PC-3 (cell line): Measurements from ENCODE around the gene THAP4. TPM values are rescaled to one million over a fixed set of nuclear protein-coding genes. Genes with fewer than 3 reads are reported as not detected.

Source experiments
- ATAC-seq: fragments of 200-7000 bp; cut with Tn5 transposase; 2 replicates; pipeline ENCODE4 v1.9.1; 2020; ENCODE audit warnings: mild to moderate bottlenecking, moderate library complexity
- BruUV-seq: library from RNA; stranded (reverse); fragments of 400-500 nt; replicated peaks from 2 replicates; lab custom pipeline; 2021; lab: Mats Ljungman, UMichigan
- CTCF ChIA-PET: fragments of 300-600 bp; sonication (Branson Sonifier 250); formaldehyde crosslinking; loops from one replicate; lab custom pipeline; 2022; ENCODE audit warnings: antibody characterized with exemption; lab: Charles Lee
- POLR2A ChIA-PET: fragments of 300-600 bp; sonication (Branson Sonifier 250); formaldehyde crosslinking; loops from one replicate; lab custom pipeline; 2022; ENCODE audit warnings: antibody characterized with exemption; ENCODE audit not compliant: unreplicated experiment; lab: Charles Lee
- DNase-seq: peaks from one replicate; pipeline ENCODE4 v3.0.0-alpha.2; 2015
- H2AFZ ChIP-seq: fragments of 300-600 bp; sonication (generic); 2 replicates; pipeline ENCODE4 v1.6.0; 2016; ENCODE audit warnings: antibody characterized with exemption, low read length
- H3F3A ChIP-seq: fragments of 300-600 bp; sonication (generic); one replicate; pipeline ENCODE4 v1.6.0; 2017; ENCODE audit warnings: antibody characterized with exemption, low read length, control low read depth, mild to moderate bottlenecking; ENCODE audit not compliant: unreplicated experiment
- H3K27ac ChIP-seq: fragments of 300-600 bp; sonication (generic); 2 replicates; pipeline ENCODE4 v1.5.1; 2016; ENCODE audit warnings: mild to moderate bottlenecking, low read length
- H3K27me3 ChIP-seq: fragments of 300-600 bp; sonication (generic); 2 replicates; pipeline ENCODE4 v1.6.1; 2016; ENCODE audit warnings: low read length, mixed read lengths
- H3K36me3 ChIP-seq: fragments of 300-600 bp; sonication (generic); 2 replicates; pipeline ENCODE4 v1.6.1; 2016; ENCODE audit warnings: low read depth, mixed run types, low read length, mixed read lengths
- H3K4me1 ChIP-seq: fragments of 300-600 bp; sonication (generic); 2 replicates; pipeline ENCODE4 v1.5.1; 2016; ENCODE audit warnings: low read length; ENCODE audit not compliant: insufficient read depth
- H3K4me2 ChIP-seq: fragments of 300-600 bp; sonication (generic); 2 replicates; pipeline ENCODE4 v1.6.0; 2016; ENCODE audit warnings: low read length
- H3K4me3 ChIP-seq: fragments of 300-600 bp; sonication (generic); 2 replicates; pipeline ENCODE4 v1.5.1; 2016; ENCODE audit warnings: mild to moderate bottlenecking, low read length, mixed read lengths
- H3K79me2 ChIP-seq: fragments of 300-600 bp; sonication (generic); 2 replicates; pipeline ENCODE4 v1.6.1; 2017; ENCODE audit warnings: low read length, mixed read lengths
- H3K9ac ChIP-seq: fragments of 300-600 bp; sonication (generic); 2 replicates; pipeline ENCODE4 v1.6.0; 2016; ENCODE audit warnings: mild to moderate bottlenecking, low read length
- H3K9me2 ChIP-seq: fragments of 300-600 bp; sonication (generic); replicated peaks from 2 replicates; pipeline ENCODE4 v1.6.1; 2016; ENCODE audit warnings: mixed run types, low read length, mixed read lengths
- H3K9me3 ChIP-seq: fragments of 300-600 bp; sonication (generic); 2 replicates; pipeline ENCODE4 v1.6.1; 2016; ENCODE audit warnings: low read length, mixed read lengths
- H4K20me1 ChIP-seq: fragments of 300-600 bp; sonication (generic); 2 replicates; pipeline ENCODE4 v1.6.1; 2016; ENCODE audit warnings: low read length, mixed read lengths
- EZH2 ChIP-seq: fragments of 300-600 bp; sonication (generic); IDR thresholded peaks from one replicate; pipeline ENCODE4 v1.6.1; 2017; ENCODE audit warnings: antibody characterized with exemption, mild to moderate bottlenecking, low read length; ENCODE audit not compliant: unreplicated experiment
- EZH2phosphoT487 ChIP-seq: fragments of 300-600 bp; sonication (generic); IDR thresholded peaks from 2 replicates; pipeline ENCODE4 v1.6.1; 2018; ENCODE audit warnings: mild to moderate bottlenecking, antibody characterized with exemption, low read length, borderline replicate concordance
- intact Hi-C: fragments of 100-400 bp; cut with micrococcal nuclease; formaldehyde crosslinking; loops from 2 replicates; pipeline ENCODE4 v1.9.0; 2023
- total RNA-seq: library from RNA; depleted of rRNA; stranded (reverse); fragments of >200 nt; gene quantifications from 2 replicates; pipeline ENCODE4 v1.2.3, GENCODE V29; 2014
- TF ChIP-seq, protein P1 (sequence below): fragments of 300-600 bp; sonication (generic); conservative IDR thresholded peaks from 2 replicates; pipeline ENCODE4 v1.5.1; 2017; ENCODE audit warnings: antibody characterized with exemption, low read depth, mild to moderate bottlenecking, low read length

Gene THAP4
- total RNA-seq, 1 experiment from 2014 or later = 75.1 TPM

DNA sequence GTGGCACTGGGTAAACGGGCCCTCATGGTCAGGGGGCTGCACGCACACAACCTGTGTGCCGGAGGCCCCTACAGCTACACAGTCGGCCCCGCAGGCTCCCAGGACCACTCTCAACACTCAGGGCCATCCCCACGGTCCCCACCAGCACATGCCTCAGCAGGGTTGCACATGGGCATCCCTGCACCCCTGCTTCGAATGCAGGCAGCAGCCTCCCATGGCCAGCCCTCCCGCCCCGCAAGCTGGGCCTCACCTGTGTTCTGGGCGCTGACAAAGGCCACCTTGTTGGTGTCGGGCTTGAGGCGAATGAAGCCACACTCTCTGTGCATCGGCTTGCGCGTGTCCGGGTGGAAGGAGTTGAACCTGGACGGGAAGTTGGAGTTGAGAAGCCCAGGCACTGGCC, 34.2 kb downstream of the THAP4 start:
- no peak overlapping the region for H2AFZ ChIP-seq
- DNase-seq = no peak
- BruUV-seq = no TSS peak
- no peaks in the 10 kb centered on the region for H4K20me1 ChIP-seq
- intact Hi-C loops = no loop called here
- ChIA-PET POLR2A (no interaction called here), CTCF (no interaction called here)
- H3K4me2 ChIP-seq = no peak overlapping the region
- H3K4me3 ChIP-seq = no peak overlapping the region
- no peaks in the 10 kb centered on the region for H3K9me3 ChIP-seq
- H3K9me2 ChIP-seq = no peaks in the 10 kb centered on the region
- TF ChIP-seq EZH2phosphoT487 (no peak), EZH2 (no peak)
- TF ChIP-seq, protein P1, sequence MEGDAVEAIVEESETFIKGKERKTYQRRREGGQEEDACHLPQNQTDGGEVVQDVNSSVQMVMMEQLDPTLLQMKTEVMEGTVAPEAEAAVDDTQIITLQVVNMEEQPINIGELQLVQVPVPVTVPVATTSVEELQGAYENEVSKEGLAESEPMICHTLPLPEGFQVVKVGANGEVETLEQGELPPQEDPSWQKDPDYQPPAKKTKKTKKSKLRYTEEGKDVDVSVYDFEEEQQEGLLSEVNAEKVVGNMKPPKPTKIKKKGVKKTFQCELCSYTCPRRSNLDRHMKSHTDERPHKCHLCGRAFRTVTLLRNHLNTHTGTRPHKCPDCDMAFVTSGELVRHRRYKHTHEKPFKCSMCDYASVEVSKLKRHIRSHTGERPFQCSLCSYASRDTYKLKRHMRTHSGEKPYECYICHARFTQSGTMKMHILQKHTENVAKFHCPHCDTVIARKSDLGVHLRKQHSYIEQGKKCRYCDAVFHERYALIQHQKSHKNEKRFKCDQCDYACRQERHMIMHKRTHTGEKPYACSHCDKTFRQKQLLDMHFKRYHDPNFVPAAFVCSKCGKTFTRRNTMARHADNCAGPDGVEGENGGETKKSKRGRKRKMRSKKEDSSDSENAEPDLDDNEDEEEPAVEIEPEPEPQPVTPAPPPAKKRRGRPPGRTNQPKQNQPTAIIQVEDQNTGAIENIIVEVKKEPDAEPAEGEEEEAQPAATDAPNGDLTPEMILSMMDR = no peak
- no peaks in the 10 kb centered on the region for H3K79me2 ChIP-seq
- no peaks in the 10 kb centered on the region for H3F3A ChIP-seq
- no peaks in the 10 kb centered on the region; the same call in 1 of the 2 replicates for H3K36me3 ChIP-seq
- no peak overlapping the region for H3K27ac ChIP-seq
- H3K4me1 ChIP-seq = no peaks in the 10 kb centered on the region
- no peak overlapping the region for H3K9ac ChIP-seq
- H3K27me3 ChIP-seq = no peaks in the 10 kb centered on the region
- no peak for ATAC-seq

DNA sequence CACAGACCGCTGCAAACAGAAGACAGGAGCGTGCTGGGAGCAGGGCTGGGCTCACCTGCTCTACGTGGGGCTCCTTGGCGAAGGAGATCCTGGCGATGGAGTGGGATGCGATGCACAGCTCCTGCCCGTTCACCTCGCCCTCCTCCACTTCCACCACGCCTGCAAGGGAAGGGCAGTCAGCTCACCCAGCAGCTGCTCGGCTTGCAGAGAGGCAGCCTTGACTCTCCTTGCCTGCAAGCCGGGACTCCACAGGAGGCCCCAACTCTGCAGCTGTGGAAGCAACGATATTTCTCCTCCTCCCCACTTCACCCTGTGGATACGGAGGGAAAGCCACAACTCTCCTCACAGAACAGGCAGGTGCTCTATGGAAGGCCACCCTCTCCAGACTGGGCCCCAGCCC, 35.1 kb downstream of the THAP4 start:
- ChIA-PET CTCF (no interaction called here), POLR2A (no interaction called here)
- Histone ChIP-seq H3K4me2 (no peak overlapping the region), H3K9me2 (no peaks in the 10 kb centered on the region), H2AFZ (no peak overlapping the region), H3K27me3 (no peaks in the 10 kb centered on the region), H4K20me1 (no peaks in the 10 kb centered on the region), H3K4me1 (no peaks in the 10 kb centered on the region), H3K36me3 (no peaks in the 10 kb centered on the region; the same call in 1 of the 2 replicates), H3K9me3 (no peaks in the 10 kb centered on the region), H3K9ac (no peak overlapping the region), H3K4me3 (no peak overlapping the region), H3K27ac (no peak overlapping the region), H3F3A (no peaks in the 10 kb centered on the region), H3K79me2 (no peaks in the 10 kb centered on the region)
- no peak for ATAC-seq
- BruUV-seq = no TSS peak
- no peak for TF ChIP-seq EZH2
- no peak for TF ChIP-seq EZH2phosphoT487
- TF ChIP-seq, protein P1 = no peak
- intact Hi-C loops = no loop called here
- no peak for DNase-seq

DNA sequence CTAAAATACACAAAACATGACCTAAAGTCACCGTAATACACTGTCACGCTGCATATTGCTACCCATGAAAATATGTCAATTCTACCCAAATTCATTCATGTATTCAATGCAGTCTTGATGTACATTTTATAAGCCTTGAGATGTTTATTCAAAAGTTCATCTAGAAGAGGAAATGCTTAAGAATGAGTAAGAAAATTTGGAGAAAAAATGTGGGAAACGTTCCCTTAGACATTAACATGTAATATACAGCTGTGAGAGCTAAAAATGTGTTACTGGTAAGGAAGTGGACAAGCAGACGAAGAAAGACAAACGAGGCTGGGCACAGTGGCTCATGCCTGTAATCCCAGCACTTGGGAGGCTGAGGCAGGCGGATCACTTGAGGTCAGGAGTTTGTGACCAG, 37.3 kb downstream of the THAP4 start:
- CTCF ChIA-PET = interaction anchor here (0.6 kb wide), 1 partner anchor 132 kb away, joined by 3 read pairs; no protein-coding TSS in a partner anchor

More for the DNA sequence above, 37.3 kb downstream of the THAP4 start:
- H3K4me1 ChIP-seq = no peaks in the 10 kb centered on the region
- no peak overlapping the region for H3K27ac ChIP-seq
- H3K79me2 ChIP-seq = no peaks in the 10 kb centered on the region
- no peaks in the 10 kb centered on the region for H3K27me3 ChIP-seq
- TF ChIP-seq EZH2 = no peak
- TF ChIP-seq EZH2phosphoT487 = no peak
- no peaks in the 10 kb centered on the region for H3K9me2 ChIP-seq
- H3K36me3 ChIP-seq = peaks cover 2% of the 10 kb centered on the region; the same call in 1 of the 2 replicates
- no peak for ATAC-seq
- no TSS peak for BruUV-seq
- no peak overlapping the region for H2AFZ ChIP-seq
- H3K9ac ChIP-seq = no peak overlapping the region
- POLR2A ChIA-PET = interaction anchor here (0.6 kb wide), 1 partner anchor 228 kb away, joined by 5 read pairs; no protein-coding TSS in a partner anchor
- no peak for DNase-seq
- H3K4me3 ChIP-seq = no peak overlapping the region
- no peaks in the 10 kb centered on the region for H3F3A ChIP-seq
- H3K9me3 ChIP-seq = no peaks in the 10 kb centered on the region
- no peaks in the 10 kb centered on the region for H4K20me1 ChIP-seq
- H3K4me2 ChIP-seq = no peak overlapping the region
- intact Hi-C loops = no loop called here
